HG03457 (cell line): ENCODE results near the gene TESK1.

Source experiments
- ATAC-seq: cut with Tn5 transposase; IDR thresholded peaks from one replicate; pipeline ENCODE4 v1.9.1; 2021; ENCODE audit warnings: moderate number of reproducible peaks; ENCODE audit not compliant: unreplicated experiment

The TESK1 gene

GRCh38 chr9:35604578-35605350 is at the start of gene TESK1:
TSS of gene TESK1 (plus strand) at chr9:35605262. CDS start at chr9:35605620, 358 bp downstream.
- peak; percentile 38 for ATAC-seq

- no peak for ATAC-seq
These were observed 49.2 kb upstream of the TESK1 start for GRCh38 chr9:35555881-35556280.

GRCh38 chr9:35556776-35557175 is 48.3 kb upstream of the TESK1 start:
- no peak for ATAC-seq

- no peak for ATAC-seq
These were observed 47.7 kb upstream of the TESK1 start for GRCh38 chr9:35557320-35557719.

GRCh38 chr9:35558185-35558584 is 46.9 kb upstream of the TESK1 start:
- ATAC-seq: no peak

- ATAC-seq: no peak
These were observed 45.1 kb upstream of the TESK1 start for GRCh38 chr9:35559792-35560530.

GRCh38 chr9:35560625-35561337 is 44.3 kb upstream of the TESK1 start:
- no peak for ATAC-seq

- no peak for ATAC-seq
These were observed 43.4 kb upstream of the TESK1 start for GRCh38 chr9:35561468-35562261.

- no peak for ATAC-seq
These were observed 41.9 kb upstream of the TESK1 start for GRCh38 chr9:35562895-35563780.

- ATAC-seq: no peak
These were observed 41.3 kb upstream of the TESK1 start for GRCh38 chr9:35563791-35564197.

- no peak for ATAC-seq
These were observed 40.4 kb upstream of the TESK1 start for GRCh38 chr9:35564658-35565061.

GRCh38 chr9:35566417-35566816 is 38.6 kb upstream of the TESK1 start:
- ATAC-seq: no peak

- no peak for ATAC-seq
These were observed 36.9 kb upstream of the TESK1 start for GRCh38 chr9:35568196-35568595.

- no peak for ATAC-seq
These were observed 35.9 kb upstream of the TESK1 start for GRCh38 chr9:35569206-35569605.

- ATAC-seq: no peak
These were observed 34.2 kb upstream of the TESK1 start for GRCh38 chr9:35570709-35571504.

GRCh38 chr9:35574578-35575122 is 30.4 kb upstream of the TESK1 start:
- ATAC-seq: no peak

- ATAC-seq: no peak
These were observed 29.6 kb upstream of the TESK1 start for GRCh38 chr9:35575478-35575877.

GRCh38 chr9:35577486-35577885 is 27.6 kb upstream of the TESK1 start:
- ATAC-seq: no peak

GRCh38 chr9:35579130-35579529 is 25.9 kb upstream of the TESK1 start:
- no peak for ATAC-seq
